GM23338 (cell line): ENCODE results near the gene MAPKBP1. TPM values are rescaled to one million over a fixed set of nuclear protein-coding genes. Genes with fewer than 3 reads are reported as not detected.

Experiments
- ATAC-seq: fragments of 200-7000 bp; cut with Tn5 transposase; 3 replicates; pipeline ENCODE4 v1.9.1; 2020
- DNase-seq: peaks from one replicate; pipeline ENCODE4 v3.0.0-alpha.2; 2015; ENCODE audit warnings: low spot score
- H2AFZ ChIP-seq: fragments of 200-600 bp; sonication (generic); 2 replicates; pipeline ENCODE4 v1.8.0; 2016; ENCODE audit warnings: antibody characterized with exemption, mild to moderate bottlenecking, moderate library complexity
- H3F3A ChIP-seq: fragments of 200-600 bp; sonication (generic); replicated peaks from 2 replicates; pipeline ENCODE4 v1.8.0; 2017; ENCODE audit warnings: antibody characterized with exemption, mixed run types, low read depth
- H3K27ac ChIP-seq: fragments of 200-600 bp; sonication (generic); 2 replicates; pipeline ENCODE4 v1.6.1; 2016; ENCODE audit warnings: low read depth
- H3K27me3 ChIP-seq: fragments of 200-600 bp; sonication (generic); 2 replicates; pipeline ENCODE4 v1.8.0; 2016; ENCODE audit warnings: mild to moderate bottlenecking, mixed run types, moderate library complexity; ENCODE audit not compliant: insufficient read depth
- H3K36me3 ChIP-seq: fragments of 200-600 bp; sonication (generic); 2 replicates; pipeline ENCODE4 v1.8.0; 2016; ENCODE audit warnings: mild to moderate bottlenecking; ENCODE audit not compliant: insufficient read depth
- H3K4me1 ChIP-seq: fragments of 200-600 bp; sonication (generic); 2 replicates; pipeline ENCODE4 v1.8.0; 2016; ENCODE audit warnings: mild to moderate bottlenecking, moderate library complexity; ENCODE audit not compliant: insufficient read depth
- H3K4me2 ChIP-seq: fragments of 200-600 bp; sonication (generic); 2 replicates; pipeline ENCODE4 v1.7.1; 2017; ENCODE audit warnings: mixed run types
- H3K4me3 ChIP-seq: fragments of 200-600 bp; sonication (generic); 2 replicates; pipeline ENCODE4 v1.6.1; 2016; ENCODE audit warnings: mixed run types
- H3K79me2 ChIP-seq: fragments of 200-600 bp; sonication (generic); replicated peaks from 2 replicates; pipeline ENCODE4 v1.8.0; 2017; ENCODE audit warnings: mild to moderate bottlenecking; ENCODE audit not compliant: insufficient read depth
- H3K9me2 ChIP-seq: fragments of 200-600 bp; sonication (generic); 2 replicates; pipeline ENCODE4 v1.8.0; 2017; ENCODE audit not compliant: insufficient read depth
- H4K20me1 ChIP-seq: fragments of 200-600 bp; sonication (generic); replicated peaks from 2 replicates; pipeline ENCODE4 v1.8.0; 2017; ENCODE audit warnings: mild to moderate bottlenecking; ENCODE audit not compliant: insufficient read depth
- H3K27ac Mint-ChIP-seq: 2 replicates; pipeline ENCODE4 v1.8.0; 2020; ENCODE audit warnings: inconsistent platforms, mild to moderate bottlenecking, moderate library complexity, mixed read lengths
- H3K27me3 Mint-ChIP-seq: 3 replicates; pipeline ENCODE4 v1.8.0; 2022; ENCODE audit warnings: low read depth, mild to moderate bottlenecking, moderate library complexity, mixed read lengths, inconsistent platforms; ENCODE audit not compliant: insufficient read depth, poor library complexity
- H3K36me3 Mint-ChIP-seq: 3 replicates; pipeline ENCODE4 v1.8.0; 2021; ENCODE audit warnings: low read depth, mild to moderate bottlenecking, inconsistent platforms, moderate library complexity, mixed read lengths
- H3K4me1 Mint-ChIP-seq: 3 replicates; pipeline ENCODE4 v1.8.0; 2020; ENCODE audit warnings: mild to moderate bottlenecking, inconsistent platforms, mixed read lengths
- H3K4me3 Mint-ChIP-seq: 3 replicates; pipeline ENCODE4 v1.8.0; 2021; ENCODE audit warnings: moderate library complexity, mild to moderate bottlenecking, inconsistent platforms, mixed read lengths
- H3K9me3 Mint-ChIP-seq: 3 replicates; pipeline ENCODE4 v1.8.0; 2020; ENCODE audit warnings: moderate library complexity, mild to moderate bottlenecking, inconsistent platforms, mixed read lengths
- CTCF ChIP-seq, 2 experiments: fragments of 200-600 bp in 1 of 2; sonication (generic) in 1 of 2; conservative IDR thresholded peaks; 2 replicates each; pipeline versions ENCODE4 v1.5.1 to v1.6.1; 2016 to 2017; ENCODE audit warnings: antibody characterized with exemption in 2 of 2, low read depth in 2 of 2, mild to moderate bottlenecking in 2 of 2, moderate library complexity in 1 of 2
- EZH2 ChIP-seq: fragments of 200-600 bp; sonication (generic); IDR thresholded peaks from one replicate; pipeline ENCODE4 v1.8.0; 2017; ENCODE audit warnings: antibody characterized with exemption, mild to moderate bottlenecking, low read depth; ENCODE audit not compliant: unreplicated experiment
- EZH2phosphoT487 ChIP-seq: fragments of 200-600 bp; sonication (generic); IDR thresholded peaks from one replicate; pipeline ENCODE4 v1.8.1; 2018; ENCODE audit warnings: antibody characterized with exemption; ENCODE audit not compliant: unreplicated experiment
- JUNB ChIP-seq: IDR thresholded peaks from one replicate; pipeline ENCODE4 v1.6.1; 2016; ENCODE audit warnings: antibody characterized with exemption; ENCODE audit not compliant: unreplicated experiment
- POLR2AphosphoS5 ChIP-seq: IDR thresholded peaks from 2 replicates; pipeline ENCODE4 v1.6.1; 2016; ENCODE audit warnings: antibody characterized with exemption, low read depth
- REST ChIP-seq: IDR thresholded peaks from one replicate; pipeline ENCODE4 v1.6.1; 2018; ENCODE audit warnings: antibody characterized with exemption; ENCODE audit not compliant: unreplicated experiment
- STAT1 ChIP-seq: IDR thresholded peaks from one replicate; pipeline ENCODE4 v1.6.1; 2016; ENCODE audit warnings: antibody characterized with exemption; ENCODE audit not compliant: unreplicated experiment
- ZNF331 ChIP-seq: fragments of 250-450 bp; sonication (Bioruptor Pico); IDR thresholded peaks from 2 replicates; pipeline ENCODE4 v1.5.0; 2020; ENCODE audit warnings: low read depth, mild to moderate bottlenecking, moderate library complexity
- ZNF462 ChIP-seq: fragments of 250-450 bp; sonication (Bioruptor Pico); IDR thresholded peaks from 2 replicates; pipeline ENCODE4 v1.5.0; 2020; ENCODE audit warnings: mild to moderate bottlenecking, moderate library complexity
- polyA plus RNA-seq: library from polyadenylated mRNA; unstranded; fragments of >200 nt; fragmentation: Nextera tagmentation; extraction: Ambion mirVana; gene quantifications from 2 replicates; pipeline ENCODE4 v1.2.1, GENCODE V29; 2016
- total RNA-seq: library from RNA; depleted of rRNA; stranded (reverse); fragments of >200 nt; shearing (Covaris generic); gene quantifications from 2 replicates; pipeline ENCODE4 v1.2.3, GENCODE V29; 2014

MAPKBP1 gene
- total and polyA plus RNA-seq, 2 experiments from 2014 or later = 1.9 to 8.9 TPM

- no peak for ATAC-seq
- H3K4me2 ChIP-seq = no peak overlapping the region
- no peaks in the 10 kb centered on the region for H4K20me1 ChIP-seq
Measured at GRCh38 chr15:41778521-41778920, 4.2 kb downstream of the MAPKBP1 start.

More at GRCh38 chr15:41778521-41778920, 4.2 kb downstream of the MAPKBP1 start:
- no peak overlapping the region for H3K27ac Mint-ChIP-seq
- no peaks in the 10 kb centered on the region for H3K36me3 Mint-ChIP-seq
- H3K4me3 ChIP-seq = no peak overlapping the region
- TF ChIP-seq ZNF331 (CRISPR knock-in tag) (no peak), EZH2phosphoT487 (no peak), EZH2 (no peak), CTCF (conservative IDR thresholded peaks at IDR 0.05; ENCODE audit: low read depth in 2 of 2) (no peak), POLR2AphosphoS5 (no peak), STAT1 (no peak), REST (no peak), JUNB (no peak), ZNF462 (CRISPR knock-in tag) (no peak)
- H3K27me3 Mint-ChIP-seq = peaks cover 2% of the 10 kb centered on the region
- peaks cover 24% of the 10 kb centered on the region for H3K4me1 ChIP-seq
- no peak overlapping the region for H2AFZ ChIP-seq
- no peak overlapping the region for H3K4me3 Mint-ChIP-seq
- peaks cover 18% of the 10 kb centered on the region for H3K79me2 ChIP-seq
- H3K9me2 ChIP-seq = no peaks in the 10 kb centered on the region
- peaks cover 56% of the 10 kb centered on the region for H3K4me1 Mint-ChIP-seq
- peaks cover 6% of the 10 kb centered on the region for H3F3A ChIP-seq
- H3K27ac ChIP-seq = no peak overlapping the region
- no peaks in the 10 kb centered on the region for H3K36me3 ChIP-seq
- no peaks in the 10 kb centered on the region for H3K27me3 ChIP-seq
- DNase-seq = no peak
- no peaks in the 10 kb centered on the region for H3K9me3 Mint-ChIP-seq
